Measurements from ENCODE around the gene HK1. TPM values are rescaled to one million over a fixed set of nuclear protein-coding genes. Genes with fewer than 3 reads are reported as not detected.

Gene HK1
- total and polyA plus RNA-seq, 2 of the 4 experiments (the other 2 are of a cell fraction): 53.7 to 90.5 TPM

DNA sequence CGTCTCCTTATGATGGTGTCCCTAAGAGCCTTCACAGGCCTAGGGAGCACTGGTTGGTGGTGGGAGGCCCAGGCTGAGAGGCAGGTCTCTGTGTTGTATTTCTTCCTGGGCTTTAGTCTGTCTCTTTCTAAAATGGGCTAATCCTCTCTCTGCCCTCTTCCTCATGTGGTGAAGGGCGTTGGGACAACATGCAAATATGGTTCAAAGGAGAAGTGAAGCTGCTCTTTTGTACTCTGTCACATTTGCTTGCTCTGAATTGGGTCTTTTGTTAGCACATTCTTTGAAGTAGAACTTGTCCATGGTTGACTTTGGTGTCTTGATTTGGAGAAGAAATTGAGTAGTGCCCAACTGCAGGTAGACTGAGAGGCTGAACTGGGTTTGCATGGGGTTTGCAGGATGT is 814 bp downstream of the HK1 start:
- Histone ChIP-seq H4K8ac (ENCODE audit: low read depth in 2 of 2, low read length in 2 of 2) (no peak overlapping the region), H3K56ac (ENCODE audit: extremely low read depth, insufficient read depth, low read length) (no peak overlapping the region), H2BK5ac (ENCODE audit: low read depth, low read length, poor library complexity, severe bottlenecking) (no peak overlapping the region), H4K5ac (ENCODE audit: low read depth, low read length) (no peak overlapping the region), H3K9ac (ENCODE audit: low read depth, low read length) (no peak overlapping the region), H3K27ac (ENCODE audit: insufficient read depth, low read length) (no peak overlapping the region), H3K9me1 (ENCODE audit: insufficient read depth, low read length) (no peaks in the 10 kb centered on the region), H3K36me3 (ENCODE audit: control insufficient read depth, insufficient read depth, low read length) (no peaks in the 10 kb centered on the region), H3K4me3 (ENCODE audit: insufficient read depth, low read depth, low read length) (no peak overlapping the region), H2BK15ac (ENCODE audit: low read depth, low read length) (no peak overlapping the region), H3K4me1 (ENCODE audit: control insufficient read depth, insufficient read depth, low read length) (no peaks in the 10 kb centered on the region), H3K27me3 (ENCODE audit: control insufficient read depth, insufficient read depth, low read length) (peaks cover 26% of the 10 kb centered on the region), H4K20me1 (ENCODE audit: insufficient read depth, low read length) (no peaks in the 10 kb centered on the region), H3K79me1 (ENCODE audit: low read depth in 1 of 2, low read length in 2 of 2) (no peaks in the 10 kb centered on the region), H3K9me3 (ENCODE audit: control insufficient read depth, insufficient read depth, low read length) (peaks cover 7% of the 10 kb centered on the region), H2BK120ac (ENCODE audit: low read depth, low read length) (no peak overlapping the region), H2AK5ac (ENCODE audit: low read depth, low read length) (no peak overlapping the region), H3K4me2 (ENCODE audit: low read depth, low read length) (no peak overlapping the region), H3K4ac (ENCODE audit: low read depth, low read length) (no peak overlapping the region), H2AFZ (replicated peaks; ENCODE audit: low read length, poor library complexity) (no peak overlapping the region), H4K91ac (ENCODE audit: insufficient read depth, low read depth, low read length) (no peak overlapping the region), H2AK9ac (replicated peaks; ENCODE audit: low read depth, low read length, poor library complexity) (no peak overlapping the region), H3K23ac (ENCODE audit: low read depth, low read length) (no peak overlapping the region), H3K14ac (replicated peaks; ENCODE audit: low read depth, low read length) (no peak overlapping the region), H3K18ac (ENCODE audit: low read depth, low read length) (no peak overlapping the region), H2BK20ac (ENCODE audit: low read depth, low read length) (no peak overlapping the region)
- POLR2A ChIA-PET (ENCODE audit: unreplicated experiment): no interaction called here
- intact Hi-C loops (cut with micrococcal nuclease): no loop called here
- no TSS peak for BruUV-seq (replicated peaks)
- ATAC-seq (ENCODE audit: low read depth) (no peak), DNase-seq (no peak)
- CTCF ChIA-PET: no interaction called here
- in situ Hi-C loops (cut with MboI; ENCODE audit: low sequenced_read_pairs): no loop called here
- dilution Hi-C loops (cut with HindIII; ENCODE audit: low sequenced_read_pairs, unreplicated experiment): no loop called here
- TF ChIP-seq, protein P1, sequence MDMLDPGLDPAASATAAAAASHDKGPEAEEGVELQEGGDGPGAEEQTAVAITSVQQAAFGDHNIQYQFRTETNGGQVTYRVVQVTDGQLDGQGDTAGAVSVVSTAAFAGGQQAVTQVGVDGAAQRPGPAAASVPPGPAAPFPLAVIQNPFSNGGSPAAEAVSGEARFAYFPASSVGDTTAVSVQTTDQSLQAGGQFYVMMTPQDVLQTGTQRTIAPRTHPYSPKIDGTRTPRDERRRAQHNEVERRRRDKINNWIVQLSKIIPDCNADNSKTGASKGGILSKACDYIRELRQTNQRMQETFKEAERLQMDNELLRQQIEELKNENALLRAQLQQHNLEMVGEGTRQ (IDR thresholded peaks at IDR 0.05; ENCODE audit: low read depth, low read length): no peak
- TF ChIP-seq NFE2L2 (IDR thresholded peaks at IDR 0.05; ENCODE audit: low read depth, low read length) (no peak), CHD1 (IDR thresholded peaks at IDR 0.05; ENCODE audit: low read depth, low read length) (no peak), SMC3 (IDR thresholded peaks at IDR 0.05; ENCODE audit: low read depth, low read length) (no peak), BHLHE40 (IDR thresholded peaks at IDR 0.05; ENCODE audit: low read depth, low read length) (no peak), RFX5 (IDR thresholded peaks at IDR 0.05; ENCODE audit: low read depth, low read length) (no peak), CEBPB (IDR thresholded peaks at IDR 0.05; ENCODE audit: low read depth, low read length) (no peak), FOS (IDR thresholded peaks at IDR 0.05; ENCODE audit: low read depth, low read length) (no peak), RAD21 (IDR thresholded peaks at IDR 0.05; ENCODE audit: low read length) (no peak), RCOR1 (IDR thresholded peaks at IDR 0.05; ENCODE audit: insufficient replicate concordance, low read length) (no peak), MXI1 (IDR thresholded peaks at IDR 0.05; ENCODE audit: borderline replicate concordance, low read depth, low read length) (no peak), MAZ (IDR thresholded peaks at IDR 0.05; ENCODE audit: borderline replicate concordance, low read depth, low read length) (no peak), MAFK (IDR thresholded peaks at IDR 0.05; ENCODE audit: low read depth, low read length) (no peak), POLR2A (IDR thresholded peaks at IDR 0.05; ENCODE audit: low read depth, low read length) (no peak)
- TF ChIP-seq, protein P2, sequence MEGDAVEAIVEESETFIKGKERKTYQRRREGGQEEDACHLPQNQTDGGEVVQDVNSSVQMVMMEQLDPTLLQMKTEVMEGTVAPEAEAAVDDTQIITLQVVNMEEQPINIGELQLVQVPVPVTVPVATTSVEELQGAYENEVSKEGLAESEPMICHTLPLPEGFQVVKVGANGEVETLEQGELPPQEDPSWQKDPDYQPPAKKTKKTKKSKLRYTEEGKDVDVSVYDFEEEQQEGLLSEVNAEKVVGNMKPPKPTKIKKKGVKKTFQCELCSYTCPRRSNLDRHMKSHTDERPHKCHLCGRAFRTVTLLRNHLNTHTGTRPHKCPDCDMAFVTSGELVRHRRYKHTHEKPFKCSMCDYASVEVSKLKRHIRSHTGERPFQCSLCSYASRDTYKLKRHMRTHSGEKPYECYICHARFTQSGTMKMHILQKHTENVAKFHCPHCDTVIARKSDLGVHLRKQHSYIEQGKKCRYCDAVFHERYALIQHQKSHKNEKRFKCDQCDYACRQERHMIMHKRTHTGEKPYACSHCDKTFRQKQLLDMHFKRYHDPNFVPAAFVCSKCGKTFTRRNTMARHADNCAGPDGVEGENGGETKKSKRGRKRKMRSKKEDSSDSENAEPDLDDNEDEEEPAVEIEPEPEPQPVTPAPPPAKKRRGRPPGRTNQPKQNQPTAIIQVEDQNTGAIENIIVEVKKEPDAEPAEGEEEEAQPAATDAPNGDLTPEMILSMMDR (conservative IDR thresholded peaks at IDR 0.05; ENCODE audit: low read depth, low read length): no peak
- TF ChIP-seq, protein P3, sequence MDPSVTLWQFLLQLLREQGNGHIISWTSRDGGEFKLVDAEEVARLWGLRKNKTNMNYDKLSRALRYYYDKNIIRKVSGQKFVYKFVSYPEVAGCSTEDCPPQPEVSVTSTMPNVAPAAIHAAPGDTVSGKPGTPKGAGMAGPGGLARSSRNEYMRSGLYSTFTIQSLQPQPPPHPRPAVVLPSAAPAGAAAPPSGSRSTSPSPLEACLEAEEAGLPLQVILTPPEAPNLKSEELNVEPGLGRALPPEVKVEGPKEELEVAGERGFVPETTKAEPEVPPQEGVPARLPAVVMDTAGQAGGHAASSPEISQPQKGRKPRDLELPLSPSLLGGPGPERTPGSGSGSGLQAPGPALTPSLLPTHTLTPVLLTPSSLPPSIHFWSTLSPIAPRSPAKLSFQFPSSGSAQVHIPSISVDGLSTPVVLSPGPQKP (IDR thresholded peaks at IDR 0.05; ENCODE audit: borderline replicate concordance, low read depth, low read length): no peak
- WGBS, 2 experiments (ENCODE audit: extremely low coverage in 2 of 2, insufficient read length in 1 of 2): no CpG with 5 or more reads among the region's 2 CpGs
